Measurements from ENCODE around the gene SFXN1. TPM values are rescaled to one million over a fixed set of nuclear protein-coding genes. Genes with fewer than 3 reads are reported as not detected.
"Not testable (repeated sequence)": the region's sequence is repeated elsewhere in the genome, so short reads cannot be mapped to it uniquely, and the experiment has no call there.

Gene SFXN1
- total RNA-seq, 1 donor, result 40.9 TPM

- no peaks in the 10 kb centered on the region for H3K4me1 ChIP-seq (ENCODE audit: insufficient read depth, low read length)
- H2AFZ ChIP-seq (ENCODE audit: low read length), result no peak overlapping the region
- H3K36me3 ChIP-seq (ENCODE audit: insufficient read depth, low read length), result peaks cover 20% of the 10 kb centered on the region
- no peak for TF ChIP-seq CTCF (IDR thresholded peaks at IDR 0.05; ENCODE audit: extremely low read depth, low read depth, low read length)
- no peaks in the 10 kb centered on the region for H4K20me1 ChIP-seq (ENCODE audit: insufficient read depth, low read length)
- no peak overlapping the region for H3K27ac ChIP-seq (ENCODE audit: low read depth, low read length)
- peak; percentile 60 for DNase-seq (ENCODE audit: insufficient read length, low spot score, missing footprints)
- H3K9me3 ChIP-seq (ENCODE audit: low read depth, low read length), result no peaks in the 10 kb centered on the region
- no peak overlapping the region for H3K4me2 ChIP-seq (ENCODE audit: insufficient read depth, low read length)
- no peaks in the 10 kb centered on the region for H3K79me2 ChIP-seq (ENCODE audit: insufficient read depth, low read length)
- H3K4me3 ChIP-seq (ENCODE audit: insufficient read depth, low read length), result no peak overlapping the region
- no peaks in the 10 kb centered on the region for H3K27me3 ChIP-seq (ENCODE audit: insufficient read depth, low read length)
Observed at GRCh38 chr5:175531361-175531760, 53.0 kb downstream of the SFXN1 start.

GRCh38 chr5:175534070-175534932 lies 55.9 kb downstream of the SFXN1 start:
- Histone ChIP-seq H3K36me3 (ENCODE audit: insufficient read depth, low read length) (no peaks in the 10 kb centered on the region), H3K4me2 (ENCODE audit: insufficient read depth, low read length) (peak overlapping the region; percentile 34), H2AFZ (ENCODE audit: low read length) (peak overlapping the region; percentile 28)

GRCh38 chr5:175535331-175535730 lies 57.0 kb downstream of the SFXN1 start:
- H2AFZ ChIP-seq (ENCODE audit: low read length); H3K36me3 ChIP-seq (ENCODE audit: insufficient read depth, low read length); H4K20me1 ChIP-seq (ENCODE audit: insufficient read depth, low read length); H3K27me3 ChIP-seq (ENCODE audit: insufficient read depth, low read length); H3K79me2 ChIP-seq (ENCODE audit: insufficient read depth, low read length); DNase-seq (ENCODE audit: insufficient read length, low spot score, missing footprints); H3K4me3 ChIP-seq (ENCODE audit: insufficient read depth, low read length); H3K9me3 ChIP-seq (ENCODE audit: low read depth, low read length); H3K27ac ChIP-seq (ENCODE audit: low read depth, low read length); H3K4me1 ChIP-seq (ENCODE audit: insufficient read depth, low read length); H3K4me2 ChIP-seq (ENCODE audit: insufficient read depth, low read length): not testable (repeated sequence)

More at GRCh38 chr5:175534070-175534932, 55.9 kb downstream of the SFXN1 start:
- peak; percentile 93 for DNase-seq (ENCODE audit: insufficient read length, low spot score, missing footprints)
- H3K27ac ChIP-seq (ENCODE audit: low read depth, low read length), result no peak overlapping the region
- no peaks in the 10 kb centered on the region for H3K79me2 ChIP-seq (ENCODE audit: insufficient read depth, low read length)
- H4K20me1 ChIP-seq (ENCODE audit: insufficient read depth, low read length), result no peaks in the 10 kb centered on the region
- TF ChIP-seq CTCF (IDR thresholded peaks at IDR 0.05; ENCODE audit: extremely low read depth, low read depth, low read length), result peak; percentile 93
- H3K27me3 ChIP-seq (ENCODE audit: insufficient read depth, low read length), result no peaks in the 10 kb centered on the region
- H3K4me1 ChIP-seq (ENCODE audit: insufficient read depth, low read length), result no peaks in the 10 kb centered on the region
- no peaks in the 10 kb centered on the region for H3K9me3 ChIP-seq (ENCODE audit: low read depth, low read length)
- peak overlapping the region; percentile 18 for H3K4me3 ChIP-seq (ENCODE audit: insufficient read depth, low read length)

- Histone ChIP-seq H2AFZ (ENCODE audit: low read length) (no peak overlapping the region), H3K4me2 (ENCODE audit: insufficient read depth, low read length) (no peak overlapping the region), H4K20me1 (ENCODE audit: insufficient read depth, low read length) (no peaks in the 10 kb centered on the region), H3K36me3 (ENCODE audit: insufficient read depth, low read length) (no peaks in the 10 kb centered on the region), H3K27ac (ENCODE audit: low read depth, low read length) (no peak overlapping the region), H3K4me1 (ENCODE audit: insufficient read depth, low read length) (no peaks in the 10 kb centered on the region), H3K79me2 (ENCODE audit: insufficient read depth, low read length) (no peaks in the 10 kb centered on the region), H3K27me3 (ENCODE audit: insufficient read depth, low read length) (no peaks in the 10 kb centered on the region), H3K9me3 (ENCODE audit: low read depth, low read length) (no peaks in the 10 kb centered on the region), H3K4me3 (ENCODE audit: insufficient read depth, low read length) (no peak overlapping the region)
- no peak for DNase-seq (ENCODE audit: insufficient read length, low spot score, missing footprints)
- no peak for TF ChIP-seq CTCF (IDR thresholded peaks at IDR 0.05; ENCODE audit: extremely low read depth, low read depth, low read length)
Observed at GRCh38 chr5:175535796-175536195, 57.4 kb downstream of the SFXN1 start.

Measured in osteoblast (primary cell).